ENCODE data around the gene SHKBP1. TPM values are rescaled to one million over a fixed set of nuclear protein-coding genes. Genes with fewer than 3 reads are reported as not detected.

SHKBP1 gene
- total and polyA plus RNA-seq, 2 of the 4 experiments (the other 2 are of a cell fraction): 15.6 to 94.0 TPM

DNA sequence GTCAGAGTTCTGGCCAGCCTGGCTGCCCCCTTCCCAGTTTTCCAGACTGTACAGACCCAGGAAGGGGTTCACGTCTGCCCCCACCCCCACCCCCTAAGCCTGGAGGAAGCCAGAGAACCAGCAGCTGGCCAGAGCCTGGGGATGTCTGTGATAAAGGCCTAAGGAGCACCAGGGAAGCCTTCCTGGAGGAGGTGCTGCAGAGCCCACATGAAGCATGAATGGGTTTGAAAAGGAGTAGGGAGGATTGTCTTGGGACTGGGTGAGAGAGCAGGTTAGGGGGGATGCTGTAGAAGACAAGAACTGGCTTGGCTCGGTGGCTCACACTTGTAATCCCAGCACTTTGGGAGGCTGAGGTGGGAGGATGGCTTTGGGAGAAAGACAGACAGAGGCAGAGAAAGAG lies 5.8 kb downstream of the SHKBP1 start:
- Histone ChIP-seq H3K9ac (ENCODE audit: low read depth, low read length) (no peak overlapping the region), H3K4ac (ENCODE audit: low read depth, low read length) (no peak overlapping the region), H4K20me1 (ENCODE audit: insufficient read depth, low read length) (no peaks in the 10 kb centered on the region; the same call in 1 of the 2 replicates), H4K91ac (ENCODE audit: insufficient read depth, low read depth, low read length) (no peak overlapping the region), H2BK20ac (ENCODE audit: low read depth, low read length) (no peak overlapping the region), H2BK15ac (ENCODE audit: low read depth, low read length) (no peak overlapping the region), H3K56ac (ENCODE audit: extremely low read depth, insufficient read depth, low read length) (no peak overlapping the region), H4K5ac (ENCODE audit: low read depth, low read length) (no peak overlapping the region), H3K18ac (ENCODE audit: low read depth, low read length) (no peak overlapping the region), H4K8ac (ENCODE audit: low read depth in 2 of 2, low read length in 2 of 2) (no peak overlapping the region), H2AFZ (replicated peaks; ENCODE audit: low read length, poor library complexity) (no peak overlapping the region), H3K4me3 (ENCODE audit: insufficient read depth, low read depth, low read length) (no peak overlapping the region), H2BK5ac (ENCODE audit: low read depth, low read length, poor library complexity, severe bottlenecking) (no peak overlapping the region), H3K23ac (ENCODE audit: low read depth, low read length) (no peak overlapping the region), H3K9me1 (ENCODE audit: insufficient read depth, low read length) (peaks cover 6% of the 10 kb centered on the region; the same call in 1 of the 2 replicates), H3K79me1 (ENCODE audit: low read depth in 1 of 2, low read length in 2 of 2) (peaks cover 0 to 17% of the 10 kb centered on the region in 2 experiments; a peak in 2 of 4 replicates), H3K4me2 (ENCODE audit: low read depth, low read length) (no peak overlapping the region), H2AK5ac (ENCODE audit: low read depth, low read length) (no peak overlapping the region), H3K14ac (replicated peaks; ENCODE audit: low read depth, low read length) (no peak overlapping the region), H3K36me3 (ENCODE audit: control insufficient read depth, insufficient read depth, low read length) (peaks cover 49% of the 10 kb centered on the region), H3K27me3 (ENCODE audit: control insufficient read depth, insufficient read depth, low read length) (no peaks in the 10 kb centered on the region), H2AK9ac (replicated peaks; ENCODE audit: low read depth, low read length, poor library complexity) (peak overlapping the region; percentile 20), H3K9me3 (ENCODE audit: control insufficient read depth, insufficient read depth, low read length) (no peaks in the 10 kb centered on the region), H3K27ac (ENCODE audit: insufficient read depth, low read length) (no peak overlapping the region), H3K4me1 (ENCODE audit: control insufficient read depth, insufficient read depth, low read length) (peaks cover 1% of the 10 kb centered on the region), H2BK120ac (ENCODE audit: low read depth, low read length) (no peak overlapping the region)
- dilution Hi-C loops (cut with HindIII; ENCODE audit: low sequenced_read_pairs, unreplicated experiment): no loop called here
- DNase-seq: no peak
- CTCF ChIA-PET: no interaction called here
- no TSS peak for BruUV-seq (replicated peaks)
- intact Hi-C loops (cut with micrococcal nuclease): no loop called here
- POLR2A ChIA-PET (ENCODE audit: unreplicated experiment): no interaction called here
- TF ChIP-seq MAZ (IDR thresholded peaks at IDR 0.05; ENCODE audit: borderline replicate concordance, low read depth, low read length) (no peak), BHLHE40 (IDR thresholded peaks at IDR 0.05; ENCODE audit: low read depth, low read length) (no peak)
- TF ChIP-seq, protein P1, sequence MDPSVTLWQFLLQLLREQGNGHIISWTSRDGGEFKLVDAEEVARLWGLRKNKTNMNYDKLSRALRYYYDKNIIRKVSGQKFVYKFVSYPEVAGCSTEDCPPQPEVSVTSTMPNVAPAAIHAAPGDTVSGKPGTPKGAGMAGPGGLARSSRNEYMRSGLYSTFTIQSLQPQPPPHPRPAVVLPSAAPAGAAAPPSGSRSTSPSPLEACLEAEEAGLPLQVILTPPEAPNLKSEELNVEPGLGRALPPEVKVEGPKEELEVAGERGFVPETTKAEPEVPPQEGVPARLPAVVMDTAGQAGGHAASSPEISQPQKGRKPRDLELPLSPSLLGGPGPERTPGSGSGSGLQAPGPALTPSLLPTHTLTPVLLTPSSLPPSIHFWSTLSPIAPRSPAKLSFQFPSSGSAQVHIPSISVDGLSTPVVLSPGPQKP (IDR thresholded peaks at IDR 0.05; ENCODE audit: borderline replicate concordance, low read depth, low read length): no peak
- in situ Hi-C loops (cut with MboI; ENCODE audit: low sequenced_read_pairs): no loop called here
- 100% methylated on average over 1 of the region's 2 CpGs; no CpG with 5 or more reads in 1 of the 2 experiments for WGBS, 2 experiments (ENCODE audit: extremely low coverage in 2 of 2, insufficient read length in 1 of 2)
- ATAC-seq (ENCODE audit: low read depth): no peak

Measured in IMR-90 (cell line).